Esophagus muscularis mucosa (tissue), 4 donors: ENCODE results near the gene NPRL2.

Source experiments
- CTCF ChIP-seq, 3 experiments: fragments of 200-600 bp in 2 of 3; fragments of 450-650 bp in 1 of 3; sonication (generic) in 2 of 3; IDR thresholded peaks; one replicate each; pipeline ENCODE4 v1.5.1; 2017 to 2019; ENCODE audit warnings: antibody characterized with exemption in 3 of 3, mild to moderate bottlenecking in 2 of 3, moderate library complexity in 1 of 3
- EP300 ChIP-seq: sonication (generic); formaldehyde crosslinking; IDR thresholded peaks from one replicate; pipeline ENCODE4 v1.6.1; 2017; ENCODE audit warnings: antibody characterized with exemption
- POLR2A ChIP-seq: fragments of 450-650 bp; IDR thresholded peaks from one replicate; pipeline ENCODE4 v1.6.1; 2017; ENCODE audit warnings: antibody characterized with exemption, moderate library complexity, mild to moderate bottlenecking, low read depth

GRCh38 chr3:50364573-50365079 is 14.1 kb upstream of the NPRL2 start:
- TF ChIP-seq POLR2A: no peak
- TF ChIP-seq EP300: no peak
- no peak for TF ChIP-seq CTCF (IDR thresholded peaks at IDR 0.05)
